ENCODE data around the gene C10orf95.

The C10orf95 gene

GRCh38 chr10:102408728-102409603, 42.4 kb downstream of the C10orf95 start:
- no peaks in the 10 kb centered on the region for H3K36me3 Mint-ChIP-seq
- no peaks in the 10 kb centered on the region for H3K9me3 Mint-ChIP-seq (ENCODE audit: low read depth)
- H3K4me3 Mint-ChIP-seq = peak overlapping the region; percentile 89
- no peaks in the 10 kb centered on the region for H3K27me3 Mint-ChIP-seq
- peaks cover 39% of the 10 kb centered on the region for H3K4me1 Mint-ChIP-seq (ENCODE audit: low read depth)
- no peak overlapping the region for H3K27ac Mint-ChIP-seq

GRCh38 chr10:102408131-102408727, 43.1 kb downstream of the C10orf95 start:
- no peaks in the 10 kb centered on the region for H3K27me3 Mint-ChIP-seq
- no peaks in the 10 kb centered on the region for H3K36me3 Mint-ChIP-seq
- H3K4me3 Mint-ChIP-seq = peak overlapping the region; percentile 86
- no peaks in the 10 kb centered on the region for H3K9me3 Mint-ChIP-seq (ENCODE audit: low read depth)
- H3K4me1 Mint-ChIP-seq (ENCODE audit: low read depth) = peaks cover 37% of the 10 kb centered on the region
- peak overlapping the region; percentile 88 for H3K27ac Mint-ChIP-seq

DNA sequence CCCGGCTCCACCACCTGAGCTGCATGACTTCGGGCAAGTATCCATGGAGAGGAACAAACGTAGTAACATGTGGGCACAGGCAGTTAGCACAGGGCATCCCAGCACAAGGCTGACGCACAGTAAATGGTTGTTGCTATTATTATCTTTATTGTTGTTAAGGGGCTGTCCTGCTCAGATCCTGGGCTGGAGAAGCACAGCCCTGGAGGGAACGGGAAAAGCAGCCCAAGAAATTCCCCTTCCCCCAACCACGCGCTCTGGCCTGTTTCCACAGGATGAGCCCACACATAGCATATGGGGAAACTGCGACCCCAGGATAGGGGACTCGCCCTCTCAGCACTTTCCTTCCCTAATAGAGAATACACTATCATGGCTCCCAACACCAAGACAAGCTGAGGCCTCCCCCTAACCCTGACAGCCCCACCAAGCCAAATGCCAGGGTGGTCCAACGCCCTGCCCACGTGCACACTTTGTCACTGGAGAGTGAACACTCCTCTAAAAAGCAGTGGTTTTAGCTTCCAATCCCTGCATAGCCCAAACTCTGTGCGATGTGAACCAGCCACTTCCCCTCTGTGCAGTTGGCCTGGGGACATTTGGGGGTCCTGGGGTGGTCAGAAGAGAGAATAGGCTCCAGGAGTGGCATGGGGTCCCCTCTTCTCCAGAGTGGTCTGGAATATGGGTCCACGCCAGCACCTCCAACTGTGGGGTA, 43.8 kb downstream of the C10orf95 start:
- Mint-ChIP-seq H3K4me3 (peak overlapping the region; percentile 30), H3K27me3 (no peaks in the 10 kb centered on the region), H3K27ac (peak overlapping the region; percentile 88), H3K9me3 (ENCODE audit: low read depth) (no peaks in the 10 kb centered on the region), H3K36me3 (no peaks in the 10 kb centered on the region), H3K4me1 (ENCODE audit: low read depth) (peaks cover 31% of the 10 kb centered on the region)

- Mint-ChIP-seq H3K4me3 (no peak overlapping the region), H3K27ac (no peak overlapping the region), H3K9me3 (ENCODE audit: low read depth) (no peaks in the 10 kb centered on the region), H3K36me3 (no peaks in the 10 kb centered on the region), H3K4me1 (ENCODE audit: low read depth) (peaks cover 30% of the 10 kb centered on the region), H3K27me3 (no peaks in the 10 kb centered on the region)
Measured at GRCh38 chr10:102406815-102407214, 44.5 kb downstream of the C10orf95 start.

GRCh38 chr10:102405632-102406031, 45.7 kb downstream of the C10orf95 start:
- H3K36me3 Mint-ChIP-seq = no peaks in the 10 kb centered on the region
- no peak overlapping the region for H3K4me3 Mint-ChIP-seq
- no peaks in the 10 kb centered on the region for H3K9me3 Mint-ChIP-seq (ENCODE audit: low read depth)
- H3K27me3 Mint-ChIP-seq = no peaks in the 10 kb centered on the region
- no peak overlapping the region for H3K27ac Mint-ChIP-seq
- peaks cover 25% of the 10 kb centered on the region for H3K4me1 Mint-ChIP-seq (ENCODE audit: low read depth)

DNA sequence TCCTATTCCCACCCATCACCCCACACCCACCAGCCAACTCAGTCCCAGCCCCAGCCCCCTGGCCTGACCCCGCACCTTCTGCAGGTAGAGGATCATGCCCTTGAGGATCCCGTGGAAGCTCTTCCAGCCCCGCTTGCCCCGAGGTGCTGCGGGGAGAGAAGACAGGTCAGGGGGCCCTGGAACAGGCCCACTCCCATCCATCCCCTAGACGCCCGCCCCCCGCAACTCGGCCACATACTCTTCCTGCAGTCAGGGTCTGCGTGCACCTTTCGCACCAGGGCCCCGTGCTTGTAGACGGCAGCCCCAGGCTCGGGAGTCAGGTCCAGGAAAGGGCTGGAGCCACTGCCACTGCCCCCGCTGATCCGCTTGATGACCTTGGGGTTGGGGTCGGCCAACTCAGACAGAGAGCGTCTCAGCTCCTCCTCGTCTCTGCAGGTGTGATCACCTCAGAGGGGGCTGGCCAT, 46.2 kb downstream of the C10orf95 start:
- Mint-ChIP-seq H3K4me3 (no peak overlapping the region), H3K27me3 (no peaks in the 10 kb centered on the region), H3K9me3 (ENCODE audit: low read depth) (no peaks in the 10 kb centered on the region), H3K36me3 (peaks cover 2% of the 10 kb centered on the region), H3K27ac (no peak overlapping the region), H3K4me1 (ENCODE audit: low read depth) (peaks cover 24% of the 10 kb centered on the region)

GRCh38 chr10:102404361-102405107, 46.8 kb downstream of the C10orf95 start:
- Mint-ChIP-seq H3K36me3 (peaks cover 2% of the 10 kb centered on the region), H3K4me1 (ENCODE audit: low read depth) (peaks cover 21% of the 10 kb centered on the region), H3K27ac (no peak overlapping the region), H3K9me3 (ENCODE audit: low read depth) (no peaks in the 10 kb centered on the region), H3K4me3 (no peak overlapping the region), H3K27me3 (no peaks in the 10 kb centered on the region)

GRCh38 chr10:102403115-102403514, 48.2 kb downstream of the C10orf95 start:
- Mint-ChIP-seq H3K27me3 (no peaks in the 10 kb centered on the region), H3K4me3 (no peak overlapping the region), H3K27ac (no peak overlapping the region), H3K36me3 (peaks cover 2% of the 10 kb centered on the region), H3K4me1 (ENCODE audit: low read depth) (peaks cover 24% of the 10 kb centered on the region), H3K9me3 (ENCODE audit: low read depth) (no peaks in the 10 kb centered on the region)

DNA sequence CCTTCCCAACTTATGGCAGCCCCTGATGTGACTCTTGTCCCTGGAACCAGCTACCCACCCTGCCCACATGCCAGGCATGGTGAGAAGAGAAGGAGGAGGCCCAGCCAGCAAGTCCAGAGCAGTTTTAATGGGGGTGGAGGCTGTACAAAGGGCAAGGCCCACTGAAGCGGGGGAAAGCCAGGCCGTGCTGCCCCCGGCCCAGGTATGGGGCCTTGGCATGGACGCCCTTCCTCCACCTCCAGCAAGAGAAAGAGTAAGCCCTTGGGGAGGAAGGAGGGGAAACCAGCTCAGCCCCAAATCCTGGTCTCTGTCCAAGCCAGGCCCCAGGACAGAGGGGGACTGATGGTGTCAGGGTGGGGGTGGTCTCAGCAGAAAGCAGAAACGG, 48.8 kb downstream of the C10orf95 start:
- peaks cover 26% of the 10 kb centered on the region for H3K4me1 Mint-ChIP-seq (ENCODE audit: low read depth)
- no peak overlapping the region for H3K4me3 Mint-ChIP-seq
- H3K9me3 Mint-ChIP-seq (ENCODE audit: low read depth) = no peaks in the 10 kb centered on the region
- H3K27ac Mint-ChIP-seq = no peak overlapping the region
- H3K36me3 Mint-ChIP-seq = peaks cover 2% of the 10 kb centered on the region
- no peaks in the 10 kb centered on the region for H3K27me3 Mint-ChIP-seq

- H3K36me3 Mint-ChIP-seq = peaks cover 2% of the 10 kb centered on the region
- no peak overlapping the region for H3K4me3 Mint-ChIP-seq
- H3K27ac Mint-ChIP-seq = no peak overlapping the region
- H3K4me1 Mint-ChIP-seq (ENCODE audit: low read depth) = peaks cover 29% of the 10 kb centered on the region
- no peaks in the 10 kb centered on the region for H3K9me3 Mint-ChIP-seq (ENCODE audit: low read depth)
- H3K27me3 Mint-ChIP-seq = no peaks in the 10 kb centered on the region
Measured at GRCh38 chr10:102401735-102402511, 49.4 kb downstream of the C10orf95 start.

- Mint-ChIP-seq H3K9me3 (ENCODE audit: low read depth) (no peaks in the 10 kb centered on the region), H3K4me3 (no peak overlapping the region), H3K36me3 (peaks cover 2% of the 10 kb centered on the region), H3K4me1 (ENCODE audit: low read depth) (peaks cover 33% of the 10 kb centered on the region), H3K27ac (no peak overlapping the region), H3K27me3 (no peaks in the 10 kb centered on the region)
Measured at GRCh38 chr10:102401342-102401654, 50.0 kb downstream of the C10orf95 start.

DNA sequence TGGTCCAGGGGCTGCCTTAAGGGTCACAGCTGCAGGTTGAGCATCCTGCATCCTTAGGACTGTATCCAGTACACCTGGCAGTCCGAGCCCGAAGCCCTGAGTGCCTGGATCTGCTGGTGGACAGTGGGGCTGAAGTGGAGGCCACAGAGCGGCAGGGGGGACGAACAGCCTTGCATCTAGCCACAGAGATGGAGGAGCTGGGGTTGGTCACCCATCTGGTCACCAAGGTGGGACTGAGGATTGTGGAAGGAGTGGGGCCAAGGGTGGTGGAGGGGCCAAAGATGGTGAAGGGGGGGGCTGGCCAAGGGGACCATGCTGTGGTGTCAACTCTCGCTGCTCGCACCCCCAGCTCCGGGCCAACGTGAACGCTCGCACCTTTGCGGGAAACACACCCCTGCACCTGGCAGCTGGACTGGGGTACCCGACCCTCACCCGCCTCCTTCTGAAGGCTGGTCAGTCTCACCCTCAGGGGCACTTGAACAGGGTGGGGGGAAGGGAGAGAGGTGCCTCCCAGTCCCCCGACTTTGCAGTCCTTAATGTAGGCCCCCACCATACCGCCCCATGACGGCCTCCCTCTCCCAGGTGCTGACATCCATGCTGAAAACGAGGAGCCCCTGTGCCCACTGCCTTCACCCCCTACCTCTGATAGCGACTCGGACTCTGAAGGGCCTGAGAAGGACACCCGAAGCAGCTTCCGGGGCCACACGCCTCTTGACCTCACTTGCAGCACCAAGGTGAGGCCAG, 50.6 kb downstream of the C10orf95 start:
- Mint-ChIP-seq H3K27me3 (no peaks in the 10 kb centered on the region), H3K36me3 (peaks cover 2% of the 10 kb centered on the region), H3K4me3 (no peak overlapping the region), H3K9me3 (ENCODE audit: low read depth) (no peaks in the 10 kb centered on the region), H3K27ac (peak overlapping the region; percentile 46), H3K4me1 (ENCODE audit: low read depth) (peaks cover 35% of the 10 kb centered on the region)

GRCh38 chr10:102400076-102400475, 51.3 kb downstream of the C10orf95 start:
- H3K27ac Mint-ChIP-seq = no peak overlapping the region
- no peaks in the 10 kb centered on the region for H3K9me3 Mint-ChIP-seq (ENCODE audit: low read depth)
- H3K4me3 Mint-ChIP-seq = peak overlapping the region; percentile 71
- H3K36me3 Mint-ChIP-seq = peaks cover 2% of the 10 kb centered on the region
- peaks cover 32% of the 10 kb centered on the region for H3K4me1 Mint-ChIP-seq (ENCODE audit: low read depth)
- no peaks in the 10 kb centered on the region for H3K27me3 Mint-ChIP-seq
